HG03460 (cell line): ENCODE measurements around the gene MAP1LC3B2.
A peak's percentile ranks its signal among the peaks of the same experiment; 100 is the strongest.

Experiments
- ATAC-seq: cut with Tn5 transposase; IDR thresholded peaks from one replicate; pipeline ENCODE4 v1.9.1; 2021; ENCODE audit not compliant: unreplicated experiment

The MAP1LC3B2 gene

GRCh38 chr12:116559162-116559935 is at the start of gene MAP1LC3B2:
MAP1LC3B2 (plus strand) TSS chr12:116559381; CDS start chr12:116575943, 16,562 bp downstream.
- peak; percentile 81 for ATAC-seq

GRCh38 chr12:116513944-116514343 is 45.2 kb upstream of the MAP1LC3B2 start:
- no peak for ATAC-seq

GRCh38 chr12:116515684-116516083 is 43.5 kb upstream of the MAP1LC3B2 start:
- ATAC-seq, result no peak

- no peak for ATAC-seq
Observed at GRCh38 chr12:116516657-116517056, 42.5 kb upstream of the MAP1LC3B2 start.

- ATAC-seq, result no peak
Observed at GRCh38 chr12:116517431-116518045, 41.6 kb upstream of the MAP1LC3B2 start.

GRCh38 chr12:116520225-116520760 is 38.9 kb upstream of the MAP1LC3B2 start:
- ATAC-seq, result no peak

- no peak for ATAC-seq
Observed at GRCh38 chr12:116520801-116521471, 38.2 kb upstream of the MAP1LC3B2 start.

GRCh38 chr12:116524311-116524710 is 34.9 kb upstream of the MAP1LC3B2 start:
- no peak for ATAC-seq

- ATAC-seq, result no peak
Observed at GRCh38 chr12:116524964-116525379, 34.2 kb upstream of the MAP1LC3B2 start.

- ATAC-seq, result no peak
Observed at GRCh38 chr12:116525418-116526001, 33.7 kb upstream of the MAP1LC3B2 start.

- no peak for ATAC-seq
Observed at GRCh38 chr12:116528065-116528464, 31.1 kb upstream of the MAP1LC3B2 start.

GRCh38 chr12:116528498-116528897 is 30.7 kb upstream of the MAP1LC3B2 start:
- no peak for ATAC-seq

- no peak for ATAC-seq
Observed at GRCh38 chr12:116529048-116529447, 30.1 kb upstream of the MAP1LC3B2 start.

GRCh38 chr12:116529686-116530085 is 29.5 kb upstream of the MAP1LC3B2 start:
- ATAC-seq, result no peak

- no peak for ATAC-seq
Observed at GRCh38 chr12:116532428-116532827, 26.8 kb upstream of the MAP1LC3B2 start.

- peak; percentile 10 for ATAC-seq
Observed at GRCh38 chr12:116532986-116533342, 26.2 kb upstream of the MAP1LC3B2 start.

GRCh38 chr12:116533343-116534251 is 25.6 kb upstream of the MAP1LC3B2 start:
- ATAC-seq, result peak; percentile 46

- no peak for ATAC-seq
Observed at GRCh38 chr12:116534311-116535121, 24.7 kb upstream of the MAP1LC3B2 start.

- ATAC-seq, result no peak
Observed at GRCh38 chr12:116535241-116535640, 23.9 kb upstream of the MAP1LC3B2 start.
